HUES48 (cell line): ENCODE results near the gene MYO3B.
"Not testable (repeated sequence)": the region's sequence is repeated elsewhere in the genome, so short reads cannot be mapped to it uniquely, and the experiment has no call there.

Source experiments
- H3K27ac ChIP-seq: one replicate; pipeline ENCODE4 v1.7.0; 2013; ENCODE audit warnings: low read depth, low read length, inconsistent platforms
- H3K27me3 ChIP-seq: 2 replicates; pipeline ENCODE4 v1.6.1; 2013; ENCODE audit warnings: mild to moderate bottlenecking, low read length; ENCODE audit not compliant: control insufficient read depth, insufficient read depth
- H3K36me3 ChIP-seq: 2 replicates; pipeline ENCODE4 v1.6.1; 2013; ENCODE audit warnings: low read length; ENCODE audit not compliant: control insufficient read depth, insufficient read depth
- H3K4me1 ChIP-seq: 2 replicates; pipeline ENCODE4 v1.6.1; 2013; ENCODE audit warnings: mild to moderate bottlenecking, low read length; ENCODE audit not compliant: control insufficient read depth, insufficient read depth
- H3K4me3 ChIP-seq: 2 replicates; pipeline ENCODE4 v1.5.1; 2013; ENCODE audit warnings: mild to moderate bottlenecking, low read depth, low read length
- H3K9ac ChIP-seq: 2 replicates; pipeline ENCODE4 v1.6.1; 2013; ENCODE audit warnings: mild to moderate bottlenecking, low read depth, low read length, moderate library complexity
- H3K9me3 ChIP-seq: 2 replicates; pipeline ENCODE4 v1.6.1; 2013; ENCODE audit warnings: low read length; ENCODE audit not compliant: control insufficient read depth, insufficient read depth

MYO3B gene

GRCh38 chr2:170261566-170261965, 83.6 kb downstream of the MYO3B start:
- H3K9me3 ChIP-seq, result peaks cover 10% of the 10 kb centered on the region
- no peak overlapping the region for H3K9ac ChIP-seq
- no peak overlapping the region for H3K4me3 ChIP-seq
- H3K4me1 ChIP-seq, result no peaks in the 10 kb centered on the region
- no peak overlapping the region for H3K27ac ChIP-seq
- H3K36me3 ChIP-seq, result no peaks in the 10 kb centered on the region
- H3K27me3 ChIP-seq, result no peaks in the 10 kb centered on the region

GRCh38 chr2:170262343-170262742, 84.4 kb downstream of the MYO3B start:
- H3K4me3 ChIP-seq, result no peak overlapping the region
- H3K27ac ChIP-seq, result no peak overlapping the region
- H3K9ac ChIP-seq, result no peak overlapping the region
- peaks cover 10% of the 10 kb centered on the region for H3K9me3 ChIP-seq
- no peaks in the 10 kb centered on the region for H3K36me3 ChIP-seq
- H3K4me1 ChIP-seq, result no peaks in the 10 kb centered on the region
- H3K27me3 ChIP-seq, result no peaks in the 10 kb centered on the region

- Histone ChIP-seq H3K9ac (no peak overlapping the region), H3K4me1 (no peaks in the 10 kb centered on the region), H3K4me3 (no peak overlapping the region), H3K9me3 (peaks cover 10% of the 10 kb centered on the region), H3K36me3 (no peaks in the 10 kb centered on the region), H3K27me3 (no peaks in the 10 kb centered on the region), H3K27ac (no peak overlapping the region)
Measured at GRCh38 chr2:170262806-170263205, 84.9 kb downstream of the MYO3B start.

GRCh38 chr2:170263728-170264521, 86.0 kb downstream of the MYO3B start:
- not testable (repeated sequence) for H3K27ac ChIP-seq, H3K9ac ChIP-seq, H3K27me3 ChIP-seq, H3K36me3 ChIP-seq, H3K4me1 ChIP-seq, H3K9me3 ChIP-seq, H3K4me3 ChIP-seq

GRCh38 chr2:170264522-170264860, 86.5 kb downstream of the MYO3B start:
- Histone ChIP-seq H3K27ac (no peak overlapping the region), H3K4me1 (no peaks in the 10 kb centered on the region), H3K9me3 (peaks cover 10% of the 10 kb centered on the region), H3K36me3 (no peaks in the 10 kb centered on the region), H3K27me3 (no peaks in the 10 kb centered on the region), H3K4me3 (no peak overlapping the region), H3K9ac (no peak overlapping the region)

GRCh38 chr2:170264865-170265264, 86.9 kb downstream of the MYO3B start:
- H3K27ac ChIP-seq, result no peak overlapping the region
- no peaks in the 10 kb centered on the region for H3K27me3 ChIP-seq

GRCh38 chr2:170265321-170265720, 87.4 kb downstream of the MYO3B start:
- Histone ChIP-seq H3K27me3 (no peaks in the 10 kb centered on the region), H3K36me3 (no peaks in the 10 kb centered on the region), H3K4me3 (no peak overlapping the region), H3K9ac (no peak overlapping the region), H3K4me1 (no peaks in the 10 kb centered on the region), H3K9me3 (peaks cover 10% of the 10 kb centered on the region), H3K27ac (no peak overlapping the region)

More at GRCh38 chr2:170264865-170265264, 86.9 kb downstream of the MYO3B start:
- H3K4me1 ChIP-seq, result no peaks in the 10 kb centered on the region
- H3K9me3 ChIP-seq, result peaks cover 10% of the 10 kb centered on the region
- no peak overlapping the region for H3K9ac ChIP-seq
- no peaks in the 10 kb centered on the region for H3K36me3 ChIP-seq
- no peak overlapping the region for H3K4me3 ChIP-seq

- H3K9ac ChIP-seq, result no peak overlapping the region
- H3K27me3 ChIP-seq, result no peaks in the 10 kb centered on the region
- H3K27ac ChIP-seq, result no peak overlapping the region
- H3K4me3 ChIP-seq, result no peak overlapping the region
- peaks cover 10% of the 10 kb centered on the region for H3K9me3 ChIP-seq
- H3K36me3 ChIP-seq, result no peaks in the 10 kb centered on the region
- no peaks in the 10 kb centered on the region for H3K4me1 ChIP-seq
Measured at GRCh38 chr2:170266358-170266757, 88.4 kb downstream of the MYO3B start.

- H3K9ac ChIP-seq, result no peak overlapping the region
- H3K27me3 ChIP-seq, result no peaks in the 10 kb centered on the region
- no peaks in the 10 kb centered on the region for H3K4me1 ChIP-seq
- H3K9me3 ChIP-seq, result peaks cover 10% of the 10 kb centered on the region
- H3K27ac ChIP-seq, result no peak overlapping the region
- no peak overlapping the region for H3K4me3 ChIP-seq
- H3K36me3 ChIP-seq, result no peaks in the 10 kb centered on the region
Measured at GRCh38 chr2:170267071-170267470, 89.1 kb downstream of the MYO3B start.

- Histone ChIP-seq H3K27ac (no peak overlapping the region), H3K9ac (no peak overlapping the region), H3K9me3 (no peaks in the 10 kb centered on the region), H3K4me1 (no peaks in the 10 kb centered on the region), H3K27me3 (no peaks in the 10 kb centered on the region), H3K4me3 (no peak overlapping the region), H3K36me3 (no peaks in the 10 kb centered on the region)
Measured at GRCh38 chr2:170270278-170270864, 92.4 kb downstream of the MYO3B start.

GRCh38 chr2:170271340-170271739, 93.4 kb downstream of the MYO3B start:
- Histone ChIP-seq H3K27me3 (no peaks in the 10 kb centered on the region), H3K27ac (no peak overlapping the region), H3K36me3 (no peaks in the 10 kb centered on the region), H3K4me3 (no peak overlapping the region), H3K9ac (no peak overlapping the region), H3K4me1 (no peaks in the 10 kb centered on the region), H3K9me3 (no peaks in the 10 kb centered on the region)
